GM21786 (cell line): ENCODE measurements around the gene PGAM5.

Experiments
- ATAC-seq: cut with Tn5 transposase; IDR thresholded peaks from one replicate; pipeline ENCODE4 v1.9.1; 2021; ENCODE audit not compliant: unreplicated experiment

The PGAM5 gene

GRCh38 chr12:132719141-132719953 lies 8.7 kb downstream of the PGAM5 start:
- no peak for ATAC-seq

- ATAC-seq: no peak
These were observed 9.3 kb downstream of the PGAM5 start for GRCh38 chr12:132719954-132720324.

GRCh38 chr12:132720606-132721345 lies 10.1 kb downstream of the PGAM5 start:
- ATAC-seq: no peak

- no peak for ATAC-seq
These were observed 12.5 kb downstream of the PGAM5 start for GRCh38 chr12:132723015-132723763.

GRCh38 chr12:132723764-132724140 lies 13.1 kb downstream of the PGAM5 start:
- ATAC-seq: no peak

GRCh38 chr12:132724506-132725241 lies 14.0 kb downstream of the PGAM5 start:
- no peak for ATAC-seq

- no peak for ATAC-seq
These were observed 15.7 kb downstream of the PGAM5 start for GRCh38 chr12:132726386-132726785.

GRCh38 chr12:132727091-132727794 lies 16.6 kb downstream of the PGAM5 start:
- ATAC-seq: no peak

- ATAC-seq: no peak
These were observed 17.9 kb downstream of the PGAM5 start for GRCh38 chr12:132728502-132728901.

- no peak for ATAC-seq
These were observed 19.1 kb downstream of the PGAM5 start for GRCh38 chr12:132729541-132730320.

- no peak for ATAC-seq
These were observed 19.7 kb downstream of the PGAM5 start for GRCh38 chr12:132730353-132730752.

- no peak for ATAC-seq
These were observed 20.9 kb downstream of the PGAM5 start for GRCh38 chr12:132731574-132731973.

- ATAC-seq: no peak
These were observed 23.6 kb downstream of the PGAM5 start for GRCh38 chr12:132734206-132734605.

- ATAC-seq: no peak
These were observed 24.9 kb downstream of the PGAM5 start for GRCh38 chr12:132735496-132735895.

- ATAC-seq: no peak
These were observed 25.7 kb downstream of the PGAM5 start for GRCh38 chr12:132736378-132736777.

- ATAC-seq: no peak
These were observed 26.3 kb downstream of the PGAM5 start for GRCh38 chr12:132736913-132737312.

- ATAC-seq: no peak
These were observed 29.1 kb downstream of the PGAM5 start for GRCh38 chr12:132739600-132740312.

GRCh38 chr12:132740313-132740646 lies 29.6 kb downstream of the PGAM5 start:
- ATAC-seq: no peak

GRCh38 chr12:132740652-132741051 lies 30.0 kb downstream of the PGAM5 start:
- ATAC-seq: no peak
